ENCODE measurements around the gene SNX25. TPM values are rescaled to one million over a fixed set of nuclear protein-coding genes. Genes with fewer than 3 reads are reported as not detected.

The SNX25 gene
- total and polyA plus RNA-seq, 10 of the 15 experiments (the other 5 are each of a cell fraction or from before 2014, with no cell fraction given): 11.2 to 117 (median 62.8) TPM

DNA sequence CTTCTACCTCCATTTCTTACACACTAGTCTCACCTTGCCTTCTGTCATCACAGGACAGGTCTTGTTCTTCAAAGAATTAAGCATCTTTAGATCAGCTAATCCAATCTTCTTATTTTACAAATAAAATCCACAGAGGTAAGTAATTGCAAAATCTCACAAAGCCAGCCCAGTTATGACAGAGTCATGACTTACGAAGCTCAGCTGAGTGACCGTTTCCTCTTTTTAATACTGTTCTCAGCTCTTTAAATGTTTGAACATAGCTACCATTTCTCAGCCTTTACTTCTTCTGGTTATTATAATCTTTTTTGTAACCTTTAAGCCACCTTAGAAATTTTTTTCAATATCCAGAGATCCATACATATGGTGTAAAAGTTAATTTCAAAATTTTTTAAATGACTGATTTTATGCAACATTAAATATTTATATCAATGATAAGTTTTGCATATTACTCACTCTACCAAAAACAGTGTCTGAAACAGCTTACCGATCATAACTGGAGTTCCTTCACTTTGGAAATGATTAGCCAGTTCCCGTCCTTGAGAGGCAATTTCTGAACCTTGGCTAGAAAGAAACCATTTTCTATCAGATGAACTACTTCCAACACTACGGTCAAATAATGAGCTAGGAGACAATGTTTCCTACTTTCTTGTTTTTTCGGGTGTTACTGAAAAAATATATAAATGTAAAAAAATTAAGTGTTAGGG lies 196.1 kb downstream of the SNX25 start (continued):
- TF ChIP-seq, protein P1, sequence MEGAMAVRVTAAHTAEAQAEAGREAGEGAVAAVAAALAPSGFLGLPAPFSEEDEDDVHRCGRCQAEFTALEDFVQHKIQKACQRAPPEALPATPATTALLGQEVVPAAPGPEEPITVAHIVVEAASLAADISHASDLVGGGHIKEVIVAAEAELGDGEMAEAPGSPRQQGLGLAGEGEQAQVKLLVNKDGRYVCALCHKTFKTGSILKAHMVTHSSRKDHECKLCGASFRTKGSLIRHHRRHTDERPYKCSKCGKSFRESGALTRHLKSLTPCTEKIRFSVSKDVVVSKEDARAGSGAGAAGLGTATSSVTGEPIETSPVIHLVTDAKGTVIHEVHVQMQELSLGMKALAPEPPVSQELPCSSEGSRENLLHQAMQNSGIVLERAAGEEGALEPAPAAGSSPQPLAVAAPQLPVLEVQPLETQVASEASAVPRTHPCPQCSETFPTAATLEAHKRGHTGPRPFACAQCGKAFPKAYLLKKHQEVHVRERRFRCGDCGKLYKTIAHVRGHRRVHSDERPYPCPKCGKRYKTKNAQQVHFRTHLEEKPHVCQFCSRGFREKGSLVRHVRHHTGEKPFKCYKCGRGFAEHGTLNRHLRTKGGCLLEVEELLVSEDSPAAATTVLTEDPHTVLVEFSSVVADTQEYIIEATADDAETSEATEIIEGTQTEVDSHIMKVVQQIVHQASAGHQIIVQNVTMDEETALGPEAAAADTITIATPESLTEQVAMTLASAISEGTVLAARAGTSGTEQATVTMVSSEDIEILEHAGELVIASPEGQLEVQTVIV (IDR thresholded peaks at IDR 0.05; ENCODE audit: borderline replicate concordance, partially characterized antibody): no peak
- TF ChIP-seq, protein P2, sequence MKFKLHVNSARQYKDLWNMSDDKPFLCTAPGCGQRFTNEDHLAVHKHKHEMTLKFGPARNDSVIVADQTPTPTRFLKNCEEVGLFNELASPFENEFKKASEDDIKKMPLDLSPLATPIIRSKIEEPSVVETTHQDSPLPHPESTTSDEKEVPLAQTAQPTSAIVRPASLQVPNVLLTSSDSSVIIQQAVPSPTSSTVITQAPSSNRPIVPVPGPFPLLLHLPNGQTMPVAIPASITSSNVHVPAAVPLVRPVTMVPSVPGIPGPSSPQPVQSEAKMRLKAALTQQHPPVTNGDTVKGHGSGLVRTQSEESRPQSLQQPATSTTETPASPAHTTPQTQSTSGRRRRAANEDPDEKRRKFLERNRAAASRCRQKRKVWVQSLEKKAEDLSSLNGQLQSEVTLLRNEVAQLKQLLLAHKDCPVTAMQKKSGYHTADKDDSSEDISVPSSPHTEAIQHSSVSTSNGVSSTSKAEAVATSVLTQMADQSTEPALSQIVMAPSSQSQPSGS (IDR thresholded peaks at IDR 0.05; ENCODE audit: low read length): peak; percentile 79
- no peak for TF ChIP-seq IKZF1 (conservative IDR thresholded peaks at IDR 0.05)
- TF ChIP-seq PAX8 (IDR thresholded peaks at IDR 0.05): no peak
- peak; percentile 78; the same call in 1 of the 2 replicates for TF ChIP-seq FOXM1 (IDR thresholded peaks at IDR 0.05; ENCODE audit: low read depth, low read length)
- TF ChIP-seq NBN (IDR thresholded peaks at IDR 0.05): no peak
- TF ChIP-seq MEF2B (IDR thresholded peaks at IDR 0.05; ENCODE audit: partially characterized antibody, poor library complexity, severe bottlenecking): peak; percentile 12
- TF ChIP-seq EZH2 (IDR thresholded peaks at IDR 0.05; ENCODE audit: borderline replicate concordance, control insufficient read depth, low read depth, low read length): no peak
- TF ChIP-seq KLF5 (IDR thresholded peaks at IDR 0.05; ENCODE audit: partially characterized antibody): no peak
- no peak for TF ChIP-seq POLR2A (IDR thresholded peaks at IDR 0.05; ENCODE audit: low read depth, low read length)
- TF ChIP-seq IRF4 (IDR thresholded peaks at IDR 0.05; ENCODE audit: low read depth, low read length): peak; percentile 83
- TF ChIP-seq GABPA (IDR thresholded peaks at IDR 0.05; ENCODE audit: low read depth): peak; percentile 56; the same call in 1 of the 2 replicates
- TF ChIP-seq PML (IDR thresholded peaks at IDR 0.05; ENCODE audit: low read length): 0 out of 2 replicates have a peak, but pooled peaks have one; percentile 35
- TF ChIP-seq, protein P3, sequence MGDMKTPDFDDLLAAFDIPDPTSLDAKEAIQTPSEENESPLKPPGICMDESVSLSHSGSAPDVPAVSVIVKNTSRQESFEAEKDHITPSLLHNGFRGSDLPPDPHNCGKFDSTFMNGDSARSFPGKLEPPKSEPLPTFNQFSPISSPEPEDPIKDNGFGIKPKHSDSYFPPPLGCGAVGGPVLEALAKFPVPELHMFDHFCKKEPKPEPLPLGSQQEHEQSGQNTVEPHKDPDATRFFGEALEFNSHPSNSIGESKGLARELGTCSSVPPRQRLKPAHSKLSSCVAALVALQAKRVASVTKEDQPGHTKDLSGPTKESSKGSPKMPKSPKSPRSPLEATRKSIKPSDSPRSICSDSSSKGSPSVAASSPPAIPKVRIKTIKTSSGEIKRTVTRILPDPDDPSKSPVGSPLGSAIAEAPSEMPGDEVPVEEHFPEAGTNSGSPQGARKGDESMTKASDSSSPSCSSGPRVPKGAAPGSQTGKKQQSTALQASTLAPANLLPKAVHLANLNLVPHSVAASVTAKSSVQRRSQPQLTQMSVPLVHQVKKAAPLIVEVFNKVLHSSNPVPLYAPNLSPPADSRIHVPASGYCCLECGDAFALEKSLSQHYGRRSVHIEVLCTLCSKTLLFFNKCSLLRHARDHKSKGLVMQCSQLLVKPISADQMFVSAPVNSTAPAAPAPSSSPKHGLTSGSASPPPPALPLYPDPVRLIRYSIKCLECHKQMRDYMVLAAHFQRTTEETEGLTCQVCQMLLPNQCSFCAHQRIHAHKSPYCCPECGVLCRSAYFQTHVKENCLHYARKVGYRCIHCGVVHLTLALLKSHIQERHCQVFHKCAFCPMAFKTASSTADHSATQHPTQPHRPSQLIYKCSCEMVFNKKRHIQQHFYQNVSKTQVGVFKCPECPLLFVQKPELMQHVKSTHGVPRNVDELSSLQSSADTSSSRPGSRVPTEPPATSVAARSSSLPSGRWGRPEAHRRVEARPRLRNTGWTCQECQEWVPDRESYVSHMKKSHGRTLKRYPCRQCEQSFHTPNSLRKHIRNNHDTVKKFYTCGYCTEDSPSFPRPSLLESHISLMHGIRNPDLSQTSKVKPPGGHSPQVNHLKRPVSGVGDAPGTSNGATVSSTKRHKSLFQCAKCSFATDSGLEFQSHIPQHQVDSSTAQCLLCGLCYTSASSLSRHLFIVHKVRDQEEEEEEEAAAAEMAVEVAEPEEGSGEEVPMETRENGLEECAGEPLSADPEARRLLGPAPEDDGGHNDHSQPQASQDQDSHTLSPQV (IDR thresholded peaks at IDR 0.05): 0 out of 2 replicates have a peak, but pooled peaks have one; percentile 31
- TF ChIP-seq, protein P4, sequence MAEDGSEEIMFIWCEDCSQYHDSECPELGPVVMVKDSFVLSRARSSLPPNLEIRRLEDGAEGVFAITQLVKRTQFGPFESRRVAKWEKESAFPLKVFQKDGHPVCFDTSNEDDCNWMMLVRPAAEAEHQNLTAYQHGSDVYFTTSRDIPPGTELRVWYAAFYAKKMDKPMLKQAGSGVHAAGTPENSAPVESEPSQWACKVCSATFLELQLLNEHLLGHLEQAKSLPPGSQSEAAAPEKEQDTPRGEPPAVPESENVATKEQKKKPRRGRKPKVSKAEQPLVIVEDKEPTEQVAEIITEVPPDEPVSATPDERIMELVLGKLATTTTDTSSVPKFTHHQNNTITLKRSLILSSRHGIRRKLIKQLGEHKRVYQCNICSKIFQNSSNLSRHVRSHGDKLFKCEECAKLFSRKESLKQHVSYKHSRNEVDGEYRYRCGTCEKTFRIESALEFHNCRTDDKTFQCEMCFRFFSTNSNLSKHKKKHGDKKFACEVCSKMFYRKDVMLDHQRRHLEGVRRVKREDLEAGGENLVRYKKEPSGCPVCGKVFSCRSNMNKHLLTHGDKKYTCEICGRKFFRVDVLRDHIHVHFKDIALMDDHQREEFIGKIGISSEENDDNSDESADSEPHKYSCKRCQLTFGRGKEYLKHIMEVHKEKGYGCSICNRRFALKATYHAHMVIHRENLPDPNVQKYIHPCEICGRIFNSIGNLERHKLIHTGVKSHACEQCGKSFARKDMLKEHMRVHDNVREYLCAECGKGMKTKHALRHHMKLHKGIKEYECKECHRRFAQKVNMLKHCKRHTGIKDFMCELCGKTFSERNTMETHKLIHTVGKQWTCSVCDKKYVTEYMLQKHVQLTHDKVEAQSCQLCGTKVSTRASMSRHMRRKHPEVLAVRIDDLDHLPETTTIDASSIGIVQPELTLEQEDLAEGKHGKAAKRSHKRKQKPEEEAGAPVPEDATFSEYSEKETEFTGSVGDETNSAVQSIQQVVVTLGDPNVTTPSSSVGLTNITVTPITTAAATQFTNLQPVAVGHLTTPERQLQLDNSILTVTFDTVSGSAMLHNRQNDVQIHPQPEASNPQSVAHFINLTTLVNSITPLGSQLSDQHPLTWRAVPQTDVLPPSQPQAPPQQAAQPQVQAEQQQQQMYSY (CRISPR knock-in tag; IDR thresholded peaks at IDR 0.05): no peak
- no peak for TF ChIP-seq KDM1A (IDR thresholded peaks at IDR 0.05; ENCODE audit: borderline replicate concordance)
- TF ChIP-seq RAD51 (IDR thresholded peaks at IDR 0.05): no peak
- TF ChIP-seq RUNX3 (IDR thresholded peaks at IDR 0.05; ENCODE audit: low read length): peak; percentile 40; the same call in 1 of the 2 replicates
- peak; percentile 50; the same call in 1 of the 2 replicates for TF ChIP-seq CREB1 (IDR thresholded peaks at IDR 0.05; ENCODE audit: low read depth)
- TF ChIP-seq BCL11A (IDR thresholded peaks at IDR 0.05; ENCODE audit: low read depth, low read length): peak; percentile 55; the same call in 1 of the 2 replicates
